Measurements from ENCODE around the gene FAAP20. TPM values are rescaled to one million over a fixed set of nuclear protein-coding genes. Genes with fewer than 3 reads are reported as not detected.
A peak's percentile ranks its signal among the peaks of the same experiment; 100 is the strongest.

FAAP20 gene, protein sequence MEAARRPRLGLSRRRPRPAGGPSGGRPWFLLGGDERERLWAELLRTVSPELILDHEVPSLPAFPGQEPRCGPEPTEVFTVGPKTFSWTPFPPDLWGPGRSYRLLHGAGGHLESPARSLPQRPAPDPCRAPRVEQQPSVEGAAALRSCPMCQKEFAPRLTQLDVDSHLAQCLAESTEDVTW
- 10 to 100 TPM; 26.7 to 88.0 (median 66.8) TPM for total RNA-seq

DNA sequence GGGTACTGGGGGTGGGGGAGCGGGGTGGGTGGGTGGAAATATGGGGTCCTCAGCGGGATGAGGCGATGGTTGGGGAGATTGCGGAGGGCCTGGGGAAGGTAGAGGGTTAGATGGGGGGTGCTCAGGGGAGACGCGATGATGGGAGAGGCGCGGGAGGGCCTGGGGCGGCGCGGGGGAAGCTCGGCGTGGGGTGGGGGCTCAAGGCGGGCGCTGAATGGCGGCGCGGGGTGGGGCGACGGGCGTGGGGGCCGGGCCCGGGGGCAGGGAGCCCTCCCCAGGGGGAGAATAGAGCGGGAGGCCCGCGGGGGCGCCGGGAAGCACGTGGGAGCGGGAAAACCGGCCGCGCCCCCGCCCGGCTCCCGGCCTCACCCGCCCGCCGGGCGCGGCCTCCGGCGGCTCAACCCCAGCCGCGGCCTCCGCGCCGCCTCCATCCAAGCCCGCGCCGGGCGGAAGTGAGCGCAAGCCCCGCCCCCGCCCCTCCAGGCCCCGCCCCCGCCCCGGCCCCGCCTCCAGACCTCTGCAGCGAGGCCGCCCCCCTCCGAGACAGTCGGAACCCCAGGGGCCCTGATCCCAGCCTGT is at the start of gene FAAP20:
Gene FAAP20 (minus strand): TSS at position 454 of the 579 bp plus-strand sequence. CDS start 23 bp downstream, at position 431.
- peak; percentile 69 to 94 for DNase-seq

GRCh38 chr1:2242814-2243725 is 48.5 kb upstream of the FAAP20 start:
- no peaks in the 10 kb centered on the region for H3K27me3 ChIP-seq
- H3K4me1 ChIP-seq = peaks cover 73 to 91% (median 79%) of the 10 kb centered on the region in 4 donors
- ATAC-seq (ENCODE audit: low FRiP score in 2 of 2) (no peak), DNase-seq (no peak)
- H3K36me3 ChIP-seq = peaks cover 0 to 10% (median 3%) of the 10 kb centered on the region in 4 donors
- H3K27ac ChIP-seq = peak overlapping the region in 3 of 4 donors; percentile 17 to 56 (median 27)
- TF ChIP-seq POLR2A (IDR thresholded peaks at IDR 0.05) (no peak), EP300 (IDR thresholded peaks at IDR 0.05) (no peak), POLR2AphosphoS5 (IDR thresholded peaks at IDR 0.05) (peak; percentile 38 to 57), CTCF (IDR thresholded peaks at IDR 0.05) (no peak)
- no peaks in the 10 kb centered on the region for H3K9me3 ChIP-seq
- 89 to 90% methylated on average over 15 to 30 of the region's 33 CpGs for WGBS, 2 donors
- H3K4me3 ChIP-seq = no peak overlapping the region

More for the DNA sequence above, at the start of gene FAAP20:
- H3K36me3 ChIP-seq = no peaks in the 10 kb centered on the region
- 17% methylated on average over 5 of the region's 63 CpGs; no CpG with 5 or more reads in 1 of the 2 donors for WGBS, 2 donors
- ATAC-seq (ENCODE audit: low FRiP score in 2 of 2) = peak; percentile 44 to 77
- H3K27me3 ChIP-seq = no peaks in the 10 kb centered on the region
- H3K4me3 ChIP-seq = peak within 1 kb of the TSS; percentile 75 to 79 (median 77)
- peaks cover 48 to 69% (median 63%) of the 10 kb centered on the region in 4 donors for H3K4me1 ChIP-seq
- TF ChIP-seq POLR2A (IDR thresholded peaks at IDR 0.05) = peak in 1 of 4 donors; percentile 59
- no peak for TF ChIP-seq CTCF (IDR thresholded peaks at IDR 0.05)
- TF ChIP-seq EP300 (IDR thresholded peaks at IDR 0.05) = no peak
- peak within 1 kb of the TSS; percentile 85 to 96 (median 94) for H3K27ac ChIP-seq
- no peaks in the 10 kb centered on the region for H3K9me3 ChIP-seq

DNA sequence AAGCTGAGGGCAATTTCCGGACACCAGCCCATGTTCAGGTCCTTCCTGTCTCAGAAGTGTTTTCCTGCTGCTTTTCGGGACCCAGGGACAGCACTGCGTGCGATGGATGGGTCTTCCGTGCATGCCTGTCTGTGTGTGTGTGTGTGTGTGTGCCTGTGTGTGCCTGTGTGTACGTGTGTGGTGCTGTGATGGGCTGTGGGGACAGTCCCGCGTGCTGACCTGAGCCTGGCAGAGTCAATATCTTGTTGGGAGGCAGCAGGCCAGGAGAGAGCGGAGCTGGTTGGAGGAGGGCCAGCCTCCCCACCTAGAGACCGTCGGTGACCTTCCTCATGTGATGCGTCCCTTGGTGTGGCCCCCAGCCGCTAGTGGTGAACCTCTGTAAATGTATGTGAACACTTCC is 47.2 kb upstream of the FAAP20 start:
- H3K4me3 ChIP-seq = no peak overlapping the region
- no peak for DNase-seq

More for the DNA sequence above, 47.2 kb upstream of the FAAP20 start:
- no peak for ATAC-seq (ENCODE audit: low FRiP score in 2 of 2)
- WGBS, 2 donors = 63% methylated on average over 13 of the region's 13 CpGs
- peak overlapping the region in 3 of 4 donors; percentile 6 to 56 (median 37) for H3K27ac ChIP-seq
- no peak for TF ChIP-seq EP300 (IDR thresholded peaks at IDR 0.05)
- TF ChIP-seq CTCF (IDR thresholded peaks at IDR 0.05) = no peak
- TF ChIP-seq POLR2A (IDR thresholded peaks at IDR 0.05) = no peak
- peaks cover 73 to 91% (median 79%) of the 10 kb centered on the region in 4 donors for H3K4me1 ChIP-seq
- no peaks in the 10 kb centered on the region for H3K27me3 ChIP-seq
- no peaks in the 10 kb centered on the region for H3K9me3 ChIP-seq
- peaks cover 0 to 10% (median 3%) of the 10 kb centered on the region in 4 donors for H3K36me3 ChIP-seq

Measured in upper lobe of left lung (tissue), 6 donors.